ENCODE results near the gene GPR37L1.

DNA sequence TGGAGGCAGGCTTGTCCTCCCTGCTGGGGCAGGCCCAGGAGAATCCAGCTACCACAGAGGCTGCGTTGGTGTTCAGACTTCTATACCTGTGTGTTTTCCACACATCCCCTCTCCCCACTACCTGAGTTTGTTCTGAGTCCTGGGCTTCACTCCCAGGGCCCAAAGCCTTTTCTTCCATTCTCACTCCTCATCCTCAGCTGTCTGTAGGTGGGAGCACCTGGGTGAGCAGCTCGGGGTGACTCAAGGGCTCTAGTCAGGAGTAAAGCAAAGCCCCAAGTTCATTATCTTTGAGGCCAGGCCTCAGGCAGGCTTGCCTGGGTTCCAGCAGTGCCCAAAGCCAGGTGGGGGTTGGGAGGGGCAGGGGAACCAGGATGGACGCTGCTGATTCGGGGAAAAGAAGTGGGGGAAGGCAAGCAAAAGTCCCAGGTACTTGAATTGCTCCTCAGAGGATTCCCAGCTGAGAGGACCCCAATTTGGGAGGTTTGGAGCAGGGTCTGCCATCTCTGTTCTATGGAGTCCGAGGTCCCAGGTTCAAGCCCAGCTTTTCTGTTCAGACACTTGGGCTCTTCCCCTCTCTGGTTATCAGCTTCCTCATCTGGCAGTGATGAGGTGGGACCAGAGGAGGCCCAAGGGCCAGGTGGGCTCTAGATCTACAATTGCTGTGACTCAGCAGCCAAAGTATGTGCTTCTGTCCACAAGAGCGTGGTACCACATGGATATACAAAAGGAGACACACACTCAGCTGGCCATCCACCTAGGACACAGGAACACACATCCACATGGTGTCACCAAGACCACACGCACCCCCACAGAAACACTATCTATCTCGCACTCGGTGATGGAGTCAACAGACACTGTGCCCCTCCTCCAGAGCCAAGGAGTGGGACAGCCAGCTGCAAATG, 43.5 kb downstream of the GPR37L1 start:
- TF ChIP-seq, protein P1, sequence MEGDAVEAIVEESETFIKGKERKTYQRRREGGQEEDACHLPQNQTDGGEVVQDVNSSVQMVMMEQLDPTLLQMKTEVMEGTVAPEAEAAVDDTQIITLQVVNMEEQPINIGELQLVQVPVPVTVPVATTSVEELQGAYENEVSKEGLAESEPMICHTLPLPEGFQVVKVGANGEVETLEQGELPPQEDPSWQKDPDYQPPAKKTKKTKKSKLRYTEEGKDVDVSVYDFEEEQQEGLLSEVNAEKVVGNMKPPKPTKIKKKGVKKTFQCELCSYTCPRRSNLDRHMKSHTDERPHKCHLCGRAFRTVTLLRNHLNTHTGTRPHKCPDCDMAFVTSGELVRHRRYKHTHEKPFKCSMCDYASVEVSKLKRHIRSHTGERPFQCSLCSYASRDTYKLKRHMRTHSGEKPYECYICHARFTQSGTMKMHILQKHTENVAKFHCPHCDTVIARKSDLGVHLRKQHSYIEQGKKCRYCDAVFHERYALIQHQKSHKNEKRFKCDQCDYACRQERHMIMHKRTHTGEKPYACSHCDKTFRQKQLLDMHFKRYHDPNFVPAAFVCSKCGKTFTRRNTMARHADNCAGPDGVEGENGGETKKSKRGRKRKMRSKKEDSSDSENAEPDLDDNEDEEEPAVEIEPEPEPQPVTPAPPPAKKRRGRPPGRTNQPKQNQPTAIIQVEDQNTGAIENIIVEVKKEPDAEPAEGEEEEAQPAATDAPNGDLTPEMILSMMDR (IDR thresholded peaks at IDR 0.05; ENCODE audit: insufficient read depth, low read length, poor library complexity, severe bottlenecking): no peak
- TF ChIP-seq EZH2phosphoT487 (conservative IDR thresholded peaks at IDR 0.05; ENCODE audit: low read length): no peak

Data from SU-DHL-6 (cell line).